ENCODE measurements around the gene GLYATL1.

The GLYATL1 gene

GRCh38 chr11:58938398-58938797 is 890 bp upstream of the GLYATL1 start:
- no peaks in the 10 kb centered on the region for H3K9me2 ChIP-seq (replicated peaks; ENCODE audit: insufficient read depth, low read length)
- no peak overlapping the region for H3K4me2 ChIP-seq (ENCODE audit: low read depth, low read length)
- no peaks in the 10 kb centered on the region for H3K79me2 ChIP-seq (ENCODE audit: low read length)
- no peak for DNase-seq
- no peak overlapping the region for H2AFZ ChIP-seq (ENCODE audit: low read length)
- no peaks in the 10 kb centered on the region for H3K9me3 ChIP-seq (replicated peaks; ENCODE audit: insufficient read depth, low read length)
- no peaks in the 10 kb centered on the region for H3F3A ChIP-seq (ENCODE audit: insufficient read depth, low read length)
- no peak overlapping the region for H3K27ac ChIP-seq (ENCODE audit: low read length)
- no peaks in the 10 kb centered on the region for H3K4me1 ChIP-seq (ENCODE audit: low read length)
- H3K4me3 ChIP-seq (ENCODE audit: low read length), result no peak overlapping the region
- no peak for TF ChIP-seq EZH2 (optimal IDR thresholded peaks at IDR 0.05; ENCODE audit: low read depth, low read length)
- TF ChIP-seq, protein P1, sequence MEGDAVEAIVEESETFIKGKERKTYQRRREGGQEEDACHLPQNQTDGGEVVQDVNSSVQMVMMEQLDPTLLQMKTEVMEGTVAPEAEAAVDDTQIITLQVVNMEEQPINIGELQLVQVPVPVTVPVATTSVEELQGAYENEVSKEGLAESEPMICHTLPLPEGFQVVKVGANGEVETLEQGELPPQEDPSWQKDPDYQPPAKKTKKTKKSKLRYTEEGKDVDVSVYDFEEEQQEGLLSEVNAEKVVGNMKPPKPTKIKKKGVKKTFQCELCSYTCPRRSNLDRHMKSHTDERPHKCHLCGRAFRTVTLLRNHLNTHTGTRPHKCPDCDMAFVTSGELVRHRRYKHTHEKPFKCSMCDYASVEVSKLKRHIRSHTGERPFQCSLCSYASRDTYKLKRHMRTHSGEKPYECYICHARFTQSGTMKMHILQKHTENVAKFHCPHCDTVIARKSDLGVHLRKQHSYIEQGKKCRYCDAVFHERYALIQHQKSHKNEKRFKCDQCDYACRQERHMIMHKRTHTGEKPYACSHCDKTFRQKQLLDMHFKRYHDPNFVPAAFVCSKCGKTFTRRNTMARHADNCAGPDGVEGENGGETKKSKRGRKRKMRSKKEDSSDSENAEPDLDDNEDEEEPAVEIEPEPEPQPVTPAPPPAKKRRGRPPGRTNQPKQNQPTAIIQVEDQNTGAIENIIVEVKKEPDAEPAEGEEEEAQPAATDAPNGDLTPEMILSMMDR (IDR thresholded peaks at IDR 0.05; ENCODE audit: low read length), result no peak
- no peak for TF ChIP-seq EZH2phosphoT487 (IDR thresholded peaks at IDR 0.05; ENCODE audit: low read length)
- H3K9ac ChIP-seq (ENCODE audit: low read length), result no peak overlapping the region
- no peaks in the 10 kb centered on the region for H4K20me1 ChIP-seq (ENCODE audit: insufficient read depth, low read length)
- no peaks in the 10 kb centered on the region for H3K27me3 ChIP-seq (replicated peaks; ENCODE audit: insufficient read depth, low read length)
- H3K36me3 ChIP-seq (replicated peaks; ENCODE audit: insufficient read depth, low read length), result no peaks in the 10 kb centered on the region

DNA sequence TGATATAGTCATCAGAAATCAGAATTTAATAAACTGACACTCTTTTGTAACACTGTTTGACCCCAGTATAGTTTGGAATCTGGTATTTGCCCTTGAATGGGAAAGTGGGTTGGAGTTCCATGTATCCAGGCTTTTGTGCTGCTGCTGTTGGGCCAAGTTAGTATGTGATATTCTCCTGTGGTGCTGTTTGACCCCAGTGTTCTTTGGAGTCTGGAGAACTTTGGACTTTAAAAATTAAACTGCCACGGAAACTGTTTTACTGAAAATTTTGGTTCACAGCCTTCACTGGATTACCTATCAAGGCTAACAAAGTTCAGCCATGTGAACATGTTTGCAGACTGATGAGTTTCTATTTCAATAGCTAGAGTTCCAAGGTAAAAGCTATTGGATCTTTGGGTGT is 740 bp downstream of the GLYATL1 start:
- Histone ChIP-seq H3K9me3 (replicated peaks; ENCODE audit: insufficient read depth, low read length) (no peaks in the 10 kb centered on the region), H3K27ac (ENCODE audit: low read length) (no peak overlapping the region), H3K79me2 (ENCODE audit: low read length) (no peaks in the 10 kb centered on the region), H3K36me3 (replicated peaks; ENCODE audit: insufficient read depth, low read length) (no peaks in the 10 kb centered on the region), H3K4me3 (ENCODE audit: low read length) (no peak overlapping the region), H3K4me2 (ENCODE audit: low read depth, low read length) (no peak overlapping the region), H3F3A (ENCODE audit: insufficient read depth, low read length) (no peaks in the 10 kb centered on the region), H3K27me3 (replicated peaks; ENCODE audit: insufficient read depth, low read length) (no peaks in the 10 kb centered on the region), H3K9me2 (replicated peaks; ENCODE audit: insufficient read depth, low read length) (no peaks in the 10 kb centered on the region), H3K9ac (ENCODE audit: low read length) (no peak overlapping the region), H3K4me1 (ENCODE audit: low read length) (no peaks in the 10 kb centered on the region), H2AFZ (ENCODE audit: low read length) (no peak overlapping the region), H4K20me1 (ENCODE audit: insufficient read depth, low read length) (no peaks in the 10 kb centered on the region)
- no peak for TF ChIP-seq EZH2 (optimal IDR thresholded peaks at IDR 0.05; ENCODE audit: low read depth, low read length)
- TF ChIP-seq EZH2phosphoT487 (IDR thresholded peaks at IDR 0.05; ENCODE audit: low read length), result no peak
- TF ChIP-seq, protein P1 (IDR thresholded peaks at IDR 0.05; ENCODE audit: low read length), result no peak
- no peak for DNase-seq

DNA sequence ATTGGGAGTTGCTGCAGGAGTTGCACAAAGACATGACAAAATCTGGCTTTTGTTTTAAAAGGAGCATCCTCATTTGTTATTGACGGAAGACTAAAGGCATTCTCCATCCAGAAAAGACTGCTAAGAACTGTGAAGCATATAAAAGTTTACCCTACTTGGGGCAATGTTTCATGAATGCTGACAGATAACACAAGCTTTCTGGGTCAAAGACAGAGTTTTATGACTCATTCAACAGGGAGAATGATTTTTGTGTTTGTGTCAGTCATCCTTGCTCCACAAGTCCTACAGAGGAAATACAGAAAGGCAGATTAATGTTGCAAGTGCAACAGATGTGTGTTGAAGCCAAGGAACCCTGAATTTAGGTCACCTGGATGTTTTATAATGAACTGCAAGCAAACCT is 2.5 kb downstream of the GLYATL1 start:
- no peaks in the 10 kb centered on the region for H3F3A ChIP-seq (ENCODE audit: insufficient read depth, low read length)
- TF ChIP-seq, protein P1 (IDR thresholded peaks at IDR 0.05; ENCODE audit: low read length), result no peak
- TF ChIP-seq EZH2 (optimal IDR thresholded peaks at IDR 0.05; ENCODE audit: low read depth, low read length), result no peak
- no peak for TF ChIP-seq EZH2phosphoT487 (IDR thresholded peaks at IDR 0.05; ENCODE audit: low read length)
- H3K79me2 ChIP-seq (ENCODE audit: low read length), result no peaks in the 10 kb centered on the region
- no peaks in the 10 kb centered on the region for H4K20me1 ChIP-seq (ENCODE audit: insufficient read depth, low read length)
- H3K36me3 ChIP-seq (replicated peaks; ENCODE audit: insufficient read depth, low read length), result no peaks in the 10 kb centered on the region
- no peak overlapping the region for H3K4me3 ChIP-seq (ENCODE audit: low read length)
- H3K9ac ChIP-seq (ENCODE audit: low read length), result no peak overlapping the region
- DNase-seq, result no peak
- H2AFZ ChIP-seq (ENCODE audit: low read length), result no peak overlapping the region
- no peaks in the 10 kb centered on the region for H3K4me1 ChIP-seq (ENCODE audit: low read length)
- H3K27ac ChIP-seq (ENCODE audit: low read length), result no peak overlapping the region
- H3K9me3 ChIP-seq (replicated peaks; ENCODE audit: insufficient read depth, low read length), result no peaks in the 10 kb centered on the region
- no peak overlapping the region for H3K4me2 ChIP-seq (ENCODE audit: low read depth, low read length)
- no peaks in the 10 kb centered on the region for H3K27me3 ChIP-seq (replicated peaks; ENCODE audit: insufficient read depth, low read length)
- no peaks in the 10 kb centered on the region for H3K9me2 ChIP-seq (replicated peaks; ENCODE audit: insufficient read depth, low read length)

Measured in MM.1S (cell line).